Progenitor cell of endocrine pancreas (in vitro differentiated cells): Measurements from ENCODE around the gene KLRC3. TPM values are rescaled to one million over a fixed set of nuclear protein-coding genes. Genes with fewer than 3 reads are reported as not detected.
"Not testable (repeated sequence)": the region's sequence is repeated elsewhere in the genome, so short reads cannot be mapped to it uniquely, and the experiment has no call there.

Source experiments
- DNase-seq: peaks from one replicate; pipeline ENCODE4 v3.0.0; 2021; ENCODE audit warnings: low spot score; ENCODE audit not compliant: unreplicated experiment
- H3K27ac Mint-ChIP-seq: 2 replicates; pipeline ENCODE4 v1.8.0; 2021; ENCODE audit warnings: mild to moderate bottlenecking, moderate library complexity, mixed read lengths
- H3K27me3 Mint-ChIP-seq: 2 replicates; pipeline ENCODE4 v1.8.0; 2021; ENCODE audit warnings: mixed read lengths
- H3K36me3 Mint-ChIP-seq: 2 replicates; pipeline ENCODE4 v1.8.0; 2022; ENCODE audit warnings: mixed read lengths; ENCODE audit not compliant: insufficient read depth
- H3K4me1 Mint-ChIP-seq: 2 replicates; pipeline ENCODE4 v1.8.0; 2021; ENCODE audit warnings: low read depth, mixed read lengths
- H3K4me3 Mint-ChIP-seq: 2 replicates; pipeline ENCODE4 v1.8.0; 2021; ENCODE audit warnings: low read depth, mild to moderate bottlenecking, moderate library complexity, mixed read lengths
- H3K9me3 Mint-ChIP-seq: 2 replicates; pipeline ENCODE4 v1.8.0; 2021; ENCODE audit warnings: low read depth, mixed read lengths
- CTCF ChIP-seq: fragments of 200-600 bp; sonication (generic); IDR thresholded peaks from one replicate; pipeline ENCODE4 v1.5.0; 2021; ENCODE audit warnings: antibody characterized with exemption, mild to moderate bottlenecking; ENCODE audit not compliant: unreplicated experiment
- total RNA-seq: library from RNA; stranded (reverse); gene quantifications from 2 replicates; pipeline ENCODE4 v1.2.1, GENCODE V29; 2021

The KLRC3 gene
- total RNA-seq, 1 donor from 2014 or later: not detected

DNA sequence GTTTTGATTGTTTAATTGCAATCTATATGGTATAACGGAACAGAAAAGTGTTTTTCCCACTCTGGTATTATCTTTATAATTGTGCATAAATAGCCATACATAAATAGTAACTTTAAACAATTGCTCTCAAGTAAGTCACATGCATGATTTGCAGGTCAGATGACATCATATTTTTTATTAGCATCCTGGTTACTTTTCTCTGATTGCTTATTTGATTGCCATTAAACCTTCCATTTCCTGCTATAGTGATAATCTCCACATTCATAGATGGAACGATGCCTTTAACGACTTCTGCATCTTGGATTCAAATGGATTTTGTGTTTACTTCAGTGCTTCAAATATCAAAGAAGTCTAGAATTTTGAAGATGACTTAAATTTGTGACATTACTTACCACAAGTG lies 27.1 kb downstream of the KLRC3 start:
- Mint-ChIP-seq H3K4me1 (peaks cover 15% of the 10 kb centered on the region), H3K27me3 (no peaks in the 10 kb centered on the region), H3K9me3 (no peaks in the 10 kb centered on the region), H3K36me3 (peaks cover 1% of the 10 kb centered on the region), H3K4me3 (no peak overlapping the region), H3K27ac (no peak overlapping the region)
- no peak for TF ChIP-seq CTCF
- DNase-seq: no peak

DNA sequence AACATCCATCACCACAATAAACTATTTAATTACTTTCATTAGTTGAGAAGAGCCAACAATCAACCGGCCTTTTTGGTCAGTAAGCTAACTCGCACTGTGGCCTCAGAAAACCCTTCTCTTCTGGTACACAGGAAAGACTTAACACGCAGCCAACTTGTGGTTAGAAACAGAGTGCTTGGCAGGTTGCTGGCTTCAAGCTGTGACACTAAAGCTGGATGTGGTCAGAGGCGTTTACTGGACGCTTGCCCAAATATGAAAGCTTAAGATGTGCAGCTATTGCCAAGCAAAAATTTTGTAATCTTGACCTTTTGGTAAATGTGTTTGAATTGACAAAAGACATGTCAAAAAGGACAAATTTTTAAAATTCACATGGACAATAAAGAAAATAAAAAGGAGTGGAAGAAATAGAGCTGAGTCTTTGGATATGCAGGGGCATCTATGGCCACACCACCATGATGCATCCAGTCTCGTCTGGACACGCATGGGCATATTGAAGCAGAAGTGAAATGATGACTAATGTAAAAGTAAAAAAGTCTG lies 27.9 kb downstream of the KLRC3 start:
- no peak for DNase-seq

DNA sequence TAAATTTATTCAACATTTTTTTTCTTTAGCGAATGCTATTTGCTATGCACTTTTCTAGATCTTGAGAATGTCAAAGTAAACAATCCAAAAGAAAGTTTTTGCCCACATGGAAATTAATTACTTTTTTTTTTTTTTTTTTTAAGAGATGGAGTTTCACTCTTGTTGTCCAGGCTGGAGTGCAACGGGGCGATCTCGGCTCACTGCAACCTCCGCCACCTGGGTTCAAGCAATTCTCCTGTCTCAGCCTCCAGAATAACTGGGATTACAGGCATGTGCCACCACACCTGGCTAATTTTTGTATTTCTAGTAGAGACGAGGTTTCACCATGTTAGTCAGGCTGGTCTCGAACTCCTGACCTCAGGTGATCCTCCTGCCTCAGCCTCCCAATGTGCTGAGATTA lies 29.4 kb downstream of the KLRC3 start:
- H3K36me3 Mint-ChIP-seq, H3K9me3 Mint-ChIP-seq, H3K27me3 Mint-ChIP-seq, H3K4me3 Mint-ChIP-seq, DNase-seq, H3K27ac Mint-ChIP-seq: not testable (repeated sequence)
- peaks cover 14% of the 10 kb centered on the region for H3K4me1 Mint-ChIP-seq

More for the DNA sequence above, 27.9 kb downstream of the KLRC3 start:
- Mint-ChIP-seq H3K4me1 (peaks cover 15% of the 10 kb centered on the region), H3K4me3 (no peak overlapping the region), H3K9me3 (no peaks in the 10 kb centered on the region), H3K36me3 (peaks cover 1% of the 10 kb centered on the region), H3K27me3 (no peaks in the 10 kb centered on the region), H3K27ac (no peak overlapping the region)
- TF ChIP-seq CTCF: no peak

DNA sequence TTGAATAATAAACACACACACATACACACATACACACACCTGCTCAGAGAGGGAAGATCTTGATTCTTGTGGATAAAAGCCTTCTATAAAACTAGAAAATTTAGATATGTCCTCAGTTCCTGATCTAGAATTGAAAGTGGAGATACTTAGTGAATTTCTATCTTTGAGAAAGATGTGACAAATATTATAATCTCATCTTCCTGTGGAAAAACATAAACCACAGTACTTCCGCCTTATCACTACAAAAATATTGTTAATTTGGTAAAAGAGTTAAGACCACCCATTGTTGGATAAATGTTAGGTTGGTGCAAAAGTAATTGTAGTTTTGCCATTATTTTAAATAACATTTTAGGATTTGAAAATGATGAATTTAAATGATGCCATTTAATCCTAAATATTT lies 30.5 kb downstream of the KLRC3 start, which contains the start of gene KLRK1:
KLRK1 (minus strand) TSS at position 138 of the 400 bp plus-strand sequence. CDS start 1,231 bp downstream, outside the sequence.
- Mint-ChIP-seq H3K27ac (no peak within 1 kb of the TSS), H3K9me3 (peaks cover 2% of the 10 kb centered on the region), H3K4me1 (peaks cover 4% of the 10 kb centered on the region), H3K36me3 (peaks cover 2% of the 10 kb centered on the region), H3K27me3 (no peaks in the 10 kb centered on the region), H3K4me3 (no peak within 1 kb of the TSS)
- no peak for TF ChIP-seq CTCF
- DNase-seq: no peak

DNA sequence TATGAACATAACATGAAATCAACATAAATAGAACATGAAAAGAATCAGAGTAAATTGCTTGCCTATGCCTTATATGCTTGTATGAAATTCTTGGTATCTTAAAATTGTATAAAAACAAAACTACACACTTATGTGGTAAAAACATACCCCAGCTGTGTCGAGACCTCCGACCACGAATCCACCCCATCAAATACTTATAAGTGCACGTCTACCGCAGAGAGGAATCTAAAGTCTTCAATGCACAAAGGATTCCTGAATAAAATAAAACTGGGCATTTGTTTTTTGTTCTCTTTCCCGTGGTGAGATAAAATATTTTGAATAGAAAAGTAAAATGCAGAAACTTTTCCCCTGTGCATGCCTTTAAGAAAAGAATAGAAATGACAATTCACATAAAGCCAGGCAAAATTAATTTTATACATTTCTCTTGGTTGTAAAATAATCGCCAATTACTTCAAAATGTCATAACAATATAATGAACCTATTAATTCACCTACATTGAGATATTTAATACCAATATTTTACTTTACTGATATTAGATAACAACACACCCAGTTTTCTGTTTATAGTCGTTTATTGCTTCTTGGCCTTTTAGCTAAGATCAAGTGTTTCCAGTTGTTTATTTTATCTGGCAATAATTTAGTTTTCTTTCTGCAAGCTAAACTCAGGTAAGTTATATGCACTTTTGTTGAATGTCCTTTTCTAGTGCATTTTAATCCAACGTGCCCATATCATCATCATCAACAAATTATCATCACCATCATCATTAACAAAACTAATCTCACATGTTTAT lies 31.6 kb downstream of the KLRC3 start:
- Mint-ChIP-seq H3K36me3 (peaks cover 6% of the 10 kb centered on the region), H3K4me3 (no peak overlapping the region), H3K27me3 (no peaks in the 10 kb centered on the region), H3K9me3 (peaks cover 11% of the 10 kb centered on the region), H3K4me1 (no peaks in the 10 kb centered on the region), H3K27ac (no peak overlapping the region)
- DNase-seq: no peak
- no peak for TF ChIP-seq CTCF

DNA sequence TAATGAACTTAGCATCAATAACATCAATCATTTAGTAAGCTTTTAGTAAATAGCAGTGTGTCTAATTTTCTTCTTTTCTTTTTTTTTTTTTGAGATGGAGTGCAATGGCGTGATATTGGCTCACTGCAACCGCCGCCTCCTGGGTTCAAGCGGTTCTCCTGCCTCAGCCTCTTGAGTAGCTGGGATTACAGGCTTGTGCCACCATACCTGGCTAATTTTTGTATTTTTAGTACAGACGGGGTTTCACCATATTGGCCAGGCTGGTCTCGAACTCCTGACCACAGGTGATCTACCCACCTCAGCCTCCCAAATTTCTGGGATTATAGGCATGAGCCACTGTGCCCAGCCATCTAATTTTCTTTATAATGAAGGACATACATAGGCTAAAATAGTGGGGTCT lies 32.9 kb downstream of the KLRC3 start:
- H3K36me3 Mint-ChIP-seq: peaks cover 15% of the 10 kb centered on the region
- not testable (repeated sequence) for H3K27ac Mint-ChIP-seq, DNase-seq, H3K27me3 Mint-ChIP-seq, H3K4me1 Mint-ChIP-seq, H3K4me3 Mint-ChIP-seq
- peaks cover 16% of the 10 kb centered on the region for H3K9me3 Mint-ChIP-seq
